ENCODE measurements around the gene RHOT1.
"Not testable (repeated sequence)": the region's sequence is repeated elsewhere in the genome, so short reads cannot be mapped to it uniquely, and the experiment has no call there.

RHOT1 gene

DNA sequence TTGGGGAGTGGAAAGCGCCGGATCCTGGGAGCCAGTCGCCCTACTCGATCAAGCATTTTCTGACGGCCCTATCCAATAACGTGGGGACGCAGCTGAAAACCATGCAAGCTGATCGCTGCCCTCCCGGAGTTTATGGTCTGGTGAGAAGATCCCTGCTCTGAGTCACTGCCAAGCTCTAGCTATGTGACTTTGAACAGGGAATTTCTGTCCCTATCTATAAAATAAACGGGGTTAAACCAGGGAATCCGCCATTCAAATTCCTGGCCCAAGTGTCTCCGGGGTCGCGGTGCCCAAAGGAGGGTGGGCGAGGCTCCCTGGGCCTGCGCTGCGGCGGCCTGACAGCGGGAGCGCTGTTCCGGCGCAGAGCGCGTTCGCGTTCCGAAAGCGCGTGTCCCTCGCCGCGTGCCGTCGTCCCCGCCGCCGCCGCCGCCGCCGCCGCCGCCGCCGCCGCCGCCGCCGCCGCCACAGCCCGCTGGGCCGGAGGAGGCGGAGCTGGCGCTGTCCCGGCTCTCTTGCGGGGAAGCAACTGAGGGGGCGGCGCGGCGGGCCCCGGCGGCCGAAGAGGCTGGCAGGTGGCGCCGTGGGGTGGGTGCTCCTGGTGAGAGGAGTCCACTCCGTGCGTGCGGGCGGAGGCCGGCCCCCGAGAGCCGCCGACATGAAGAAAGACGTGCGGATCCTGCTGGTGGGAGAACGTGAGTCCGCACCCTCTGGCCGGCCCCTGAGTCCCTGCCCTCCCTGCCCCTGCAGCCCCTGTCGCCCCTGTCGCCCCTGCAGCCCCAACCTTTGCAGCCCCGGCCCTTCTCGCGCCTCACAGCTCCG, at the start of gene RHOT1:
RHOT1 (plus strand) TSS at position 465 of the 819 bp plus-strand sequence; CDS start at position 656, 191 bp downstream.
- peak; percentile 79 for DNase-seq

DNA sequence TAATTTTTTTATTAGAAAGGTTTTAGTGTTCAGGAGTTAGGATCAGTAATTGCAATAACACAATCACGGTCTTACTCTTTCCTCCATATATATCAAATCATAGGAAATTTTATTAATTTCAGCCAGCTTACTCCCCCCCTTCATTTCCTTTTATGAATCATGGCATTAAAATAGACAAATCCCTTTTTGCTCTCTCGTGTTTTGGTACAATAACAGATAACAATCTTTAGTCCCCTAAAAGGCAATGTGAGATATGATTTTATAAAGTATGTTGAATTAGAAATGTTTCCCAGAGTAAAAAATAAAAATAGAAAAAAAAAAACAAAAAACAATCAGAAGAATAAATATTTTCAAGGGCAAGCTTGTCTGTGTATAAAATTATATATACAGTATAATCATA, 42.6 kb upstream of the RHOT1 start:
- DNase-seq = no peak

DNA sequence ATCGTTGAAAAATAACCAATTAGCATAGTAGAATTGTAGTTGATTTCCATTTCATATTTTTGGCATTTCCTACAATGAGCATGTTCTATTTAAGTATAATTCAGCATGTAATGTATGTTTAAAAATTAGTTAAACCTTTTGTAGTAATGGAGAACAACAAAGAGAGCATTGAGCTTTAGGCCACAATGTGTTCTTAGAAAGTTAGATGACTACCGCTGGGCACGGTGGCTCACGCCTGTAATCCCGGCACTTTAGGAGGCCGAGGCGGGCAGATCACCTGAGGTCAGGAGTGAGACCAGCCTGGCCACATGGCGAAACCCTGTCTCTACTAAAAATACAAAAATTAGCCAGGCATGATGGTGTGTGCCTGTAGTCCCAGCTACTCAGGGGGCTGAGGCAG, 42.0 kb upstream of the RHOT1 start:
- DNase-seq = not testable (repeated sequence)

DNA sequence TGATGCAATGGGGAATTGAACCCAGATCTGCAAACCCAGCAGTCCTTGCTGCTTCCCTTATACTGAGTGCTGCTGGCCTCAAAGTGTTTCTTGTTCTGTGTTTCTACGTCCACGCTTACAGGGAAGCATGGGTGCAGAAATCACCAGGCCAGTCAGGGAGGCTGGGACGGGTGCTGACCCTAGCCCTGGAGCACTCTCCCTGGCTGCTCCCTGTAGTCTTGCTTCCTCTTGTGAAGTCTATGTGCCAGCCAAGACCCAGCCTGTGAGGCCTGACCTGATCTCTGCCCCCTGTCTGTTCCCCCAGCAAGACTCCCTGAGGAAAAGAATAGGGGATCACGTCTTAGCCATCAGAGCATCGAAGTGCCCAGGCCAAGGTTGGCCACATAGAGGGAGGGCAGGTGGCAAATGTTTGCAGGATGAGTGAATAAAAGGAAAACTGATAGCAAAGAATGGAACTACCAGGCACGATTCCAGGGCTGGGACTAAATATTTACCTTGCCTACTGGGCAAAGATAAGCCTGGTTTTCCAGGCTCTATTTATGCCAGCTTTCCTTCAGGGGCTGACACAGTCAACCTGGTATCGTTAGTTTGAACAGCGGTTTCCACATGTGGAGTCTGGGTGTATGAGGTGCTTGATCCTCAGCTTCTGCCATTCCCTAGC, 41.2 kb upstream of the RHOT1 start:
- no peak for DNase-seq

DNA sequence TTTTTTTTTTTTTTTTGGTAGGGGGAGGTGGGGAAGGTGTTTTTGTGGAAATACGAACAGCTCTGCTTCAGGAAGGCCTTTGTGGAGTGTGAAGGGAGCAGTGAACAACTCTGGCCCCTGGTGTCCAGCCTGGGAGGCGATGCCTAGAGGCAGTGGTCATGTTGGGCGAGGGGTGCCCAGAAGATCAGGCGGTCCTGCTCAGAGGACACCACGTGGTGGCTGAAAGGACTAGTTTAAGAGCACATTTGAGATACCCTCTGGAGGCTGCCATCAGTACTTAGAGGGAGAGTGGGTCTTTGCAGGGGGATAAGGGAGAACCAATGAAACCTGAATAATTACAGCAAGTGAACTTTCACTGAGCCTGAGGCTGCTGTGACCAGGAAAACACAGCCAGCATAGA, 40.1 kb upstream of the RHOT1 start:
- no peak for DNase-seq

DNA sequence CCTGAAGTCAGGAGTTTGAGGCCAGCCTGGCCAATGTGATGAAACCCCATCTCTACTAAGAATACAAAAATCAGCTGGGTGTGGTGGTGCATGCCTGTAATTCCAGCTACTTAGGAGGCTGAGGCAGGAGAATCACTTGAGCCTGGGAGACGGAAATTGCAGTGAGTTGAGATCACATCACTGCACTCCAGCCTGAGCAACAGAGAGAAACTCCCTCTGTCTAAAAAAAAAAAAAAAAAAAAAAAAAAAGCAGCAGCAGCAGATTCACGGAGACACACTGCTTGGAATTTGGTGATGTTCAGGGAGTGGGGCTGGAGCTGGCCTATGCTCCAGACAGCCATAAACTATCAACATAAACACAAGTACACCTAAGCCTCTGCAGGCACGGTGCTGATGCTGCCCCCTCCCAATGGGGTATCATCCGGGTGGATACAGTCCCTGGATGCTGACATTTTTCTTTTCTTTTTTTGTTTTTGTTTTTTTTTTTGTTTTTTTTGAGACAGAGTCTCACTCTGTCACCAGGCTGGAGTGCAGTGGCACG, 39.6 kb upstream of the RHOT1 start:
- no peak for DNase-seq

DNA sequence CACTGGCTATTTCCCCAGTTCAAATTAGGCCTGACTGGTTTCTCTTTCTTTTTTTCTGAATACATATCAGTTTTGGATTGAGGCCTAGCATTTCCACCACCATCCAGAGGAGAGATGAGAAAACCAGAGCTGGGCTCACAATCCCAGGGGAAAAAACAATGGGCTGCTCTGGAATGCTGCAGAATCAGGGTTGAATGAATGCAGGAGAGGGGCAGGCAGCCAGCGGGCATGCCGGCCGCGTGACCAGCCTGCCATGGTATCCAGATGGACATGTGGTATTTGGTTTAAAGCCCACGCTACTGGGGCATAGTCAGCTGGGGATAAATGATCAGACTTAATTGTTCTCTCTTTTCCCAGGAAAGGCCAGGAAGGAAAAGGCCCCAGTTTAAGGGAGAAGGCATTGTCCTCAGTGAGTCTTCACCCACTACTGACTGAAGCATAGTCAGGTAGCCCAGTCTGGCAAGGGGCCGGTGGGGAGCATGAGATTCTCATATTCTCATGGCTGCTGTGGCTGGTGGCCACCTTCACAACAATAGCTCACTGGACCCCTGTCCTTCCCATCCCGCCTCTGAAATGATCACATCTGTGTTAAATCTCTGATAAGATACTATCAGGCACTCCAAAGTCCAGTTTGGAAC, 38.7 kb upstream of the RHOT1 start:
- DNase-seq = no peak

DNA sequence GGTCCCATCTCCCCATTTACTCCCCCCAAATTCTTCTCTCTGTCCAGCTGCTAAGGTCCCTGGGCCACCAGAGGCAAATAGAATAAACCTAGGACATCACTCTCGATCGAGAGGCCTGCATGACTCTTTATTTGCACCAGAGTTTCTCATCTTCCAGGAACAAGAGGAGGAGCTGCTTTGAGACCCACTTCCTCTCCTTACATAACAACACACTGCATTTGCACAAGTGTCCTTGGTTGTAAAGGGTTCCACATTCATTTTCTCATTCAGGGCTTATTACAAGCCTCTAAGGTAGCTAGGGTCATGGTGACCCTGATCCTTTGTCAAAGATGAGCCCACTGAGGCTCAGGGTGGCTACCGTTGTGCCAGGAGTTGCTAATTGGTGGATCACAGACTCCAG, 38.1 kb upstream of the RHOT1 start:
- DNase-seq = no peak

DNA sequence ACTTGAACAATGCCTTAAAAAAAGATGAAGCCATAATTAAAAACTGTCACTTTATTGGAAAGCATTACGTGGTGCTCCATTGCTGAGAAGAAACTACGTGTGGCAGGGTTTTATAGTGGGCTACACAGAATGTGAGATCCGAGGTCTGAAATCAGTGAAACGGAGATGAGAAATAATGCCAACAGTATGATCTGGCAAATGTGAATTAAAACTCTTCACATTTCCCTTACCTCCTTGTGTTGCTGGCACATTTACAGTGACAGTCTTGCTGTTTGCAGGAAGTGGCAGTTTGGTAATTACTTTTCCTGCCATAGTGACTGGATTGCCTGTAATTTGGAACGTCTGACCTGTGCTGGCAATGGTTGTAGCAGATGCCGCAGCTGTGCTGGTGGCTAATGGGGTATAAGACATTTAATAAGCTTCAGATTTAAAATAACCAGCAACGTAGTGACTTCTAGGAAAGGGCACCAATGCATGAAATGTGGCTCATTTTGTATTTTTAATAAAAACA, 35.8 kb upstream of the RHOT1 start:
- DNase-seq = not testable (repeated sequence)

DNA sequence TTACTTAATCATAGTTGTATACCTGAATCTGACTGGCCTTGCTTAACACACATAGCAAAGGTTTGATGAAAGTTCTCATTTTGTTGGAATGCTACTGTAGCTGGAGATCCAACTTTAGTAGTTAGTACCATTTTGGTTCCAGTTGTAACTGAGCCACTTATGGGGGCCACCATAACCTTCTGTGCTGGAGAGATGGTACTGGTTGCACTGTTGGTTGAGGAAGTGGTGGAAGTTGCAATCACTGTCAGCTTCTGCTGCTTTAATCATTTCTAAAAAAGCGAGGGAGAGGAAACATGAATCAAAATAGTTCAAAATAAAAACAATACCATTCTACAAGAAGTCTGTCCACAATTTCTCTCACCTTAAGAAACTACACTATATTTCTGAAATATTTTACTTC, 35.1 kb upstream of the RHOT1 start:
- not testable (repeated sequence) for DNase-seq

DNA sequence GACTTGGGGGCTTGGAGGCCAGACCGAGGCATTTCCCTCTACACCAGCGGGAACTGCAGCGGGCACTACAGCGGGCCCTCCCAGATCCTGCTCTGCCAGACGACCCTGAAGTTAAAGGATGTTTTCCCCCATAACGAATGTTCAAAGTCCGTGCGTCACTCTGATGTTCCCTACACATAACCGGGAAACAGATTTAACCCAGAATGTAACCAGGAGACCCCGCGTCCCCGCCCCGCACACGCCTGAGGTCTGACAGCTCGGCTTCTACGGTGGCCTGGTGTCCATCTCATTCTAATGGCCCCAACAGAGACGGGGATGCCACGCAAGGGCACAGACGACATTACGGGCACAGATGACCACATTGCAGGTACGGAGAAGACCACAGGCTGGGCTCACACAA, 31.7 kb upstream of the RHOT1 start:
- DNase-seq = no peak

DNA sequence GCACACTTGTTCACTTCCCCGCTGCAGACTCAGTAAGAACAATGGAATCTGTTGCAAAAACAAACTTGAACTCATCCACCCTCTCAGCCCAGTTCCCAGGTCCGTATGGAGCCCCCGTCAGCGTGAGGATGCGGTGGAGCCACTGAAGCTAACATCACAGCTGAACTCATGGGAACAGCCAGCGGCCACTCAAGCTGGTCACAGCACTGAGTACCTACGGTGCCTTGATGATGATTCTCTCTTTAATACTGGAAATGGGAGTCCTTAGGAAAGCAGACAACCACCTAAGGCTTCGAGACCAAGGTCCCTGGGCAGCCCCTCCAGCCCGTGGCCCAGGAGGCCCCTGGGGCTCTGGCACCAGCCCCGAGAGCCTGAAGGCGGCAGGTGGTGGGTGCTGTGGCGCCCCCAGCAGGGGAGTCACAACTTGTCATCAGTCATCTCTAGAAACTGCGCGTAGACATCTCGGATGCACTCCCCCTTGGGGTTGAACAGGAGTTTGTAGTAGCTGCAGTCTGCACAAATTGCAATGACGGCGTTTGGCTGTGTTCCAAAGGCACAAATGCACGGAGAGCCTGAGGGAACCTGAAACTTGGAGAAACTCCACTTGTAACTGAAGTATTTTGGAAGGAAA, 31.0 kb upstream of the RHOT1 start:
- peak; percentile 16 for DNase-seq

DNA sequence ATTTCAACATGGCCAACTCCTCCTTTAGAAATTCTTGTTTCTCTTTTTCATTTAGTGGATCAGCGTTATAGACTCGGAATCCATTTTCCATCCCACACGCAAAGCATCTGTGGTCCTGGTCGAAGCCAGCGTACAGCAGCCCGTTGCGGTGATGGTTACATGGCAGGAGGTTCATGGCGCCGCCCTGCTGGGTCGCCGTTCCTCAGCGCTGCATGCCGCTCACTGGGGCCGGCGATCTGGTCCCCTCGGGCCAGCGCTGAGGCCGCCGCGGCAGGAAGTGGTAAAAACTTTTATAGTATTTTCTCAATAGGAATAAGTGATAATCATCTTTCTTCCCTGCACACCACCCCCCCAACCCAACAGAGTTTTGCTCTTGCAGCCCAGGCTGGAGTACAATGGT, 29.9 kb upstream of the RHOT1 start:
- no peak for DNase-seq

DNA sequence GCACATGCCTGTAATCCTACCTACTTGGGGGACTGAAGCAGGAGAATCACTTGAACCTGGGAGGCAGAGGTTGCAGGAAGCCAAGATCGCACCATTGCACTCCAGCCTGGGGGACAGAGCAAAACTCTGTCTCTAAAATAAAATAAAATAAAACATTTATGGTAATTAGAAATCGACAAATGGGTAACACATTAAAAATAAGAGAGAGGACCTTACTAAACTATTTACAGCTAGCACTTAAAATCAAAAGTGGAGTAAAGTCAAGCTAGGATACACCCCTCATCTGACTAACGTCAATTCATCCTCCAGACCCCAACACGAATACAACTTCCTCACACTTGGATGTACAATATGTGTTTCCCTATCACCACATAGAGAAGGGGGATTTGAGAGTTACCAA, 27.8 kb upstream of the RHOT1 start:
- DNase-seq = no peak

DNA sequence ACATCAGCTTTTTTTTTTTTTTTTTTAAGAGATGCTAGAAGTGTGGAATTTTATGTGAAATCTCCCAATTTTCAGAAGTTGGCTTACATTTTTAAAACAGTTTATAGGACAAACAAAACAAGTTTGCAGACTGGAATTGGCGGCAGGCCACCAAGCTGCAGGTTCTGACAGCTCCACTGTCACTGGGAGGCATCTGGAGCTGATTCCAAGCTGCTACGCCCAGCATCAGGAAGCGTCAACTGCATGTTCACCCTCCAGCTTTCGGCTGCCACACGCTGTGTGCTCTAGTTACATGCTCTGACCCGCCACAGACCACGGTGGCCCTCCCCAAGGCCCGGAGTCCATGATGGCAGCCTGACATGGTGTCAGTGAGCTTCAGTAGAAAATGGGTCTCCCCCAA, 26.8 kb upstream of the RHOT1 start:
- DNase-seq = not testable (repeated sequence)

DNA sequence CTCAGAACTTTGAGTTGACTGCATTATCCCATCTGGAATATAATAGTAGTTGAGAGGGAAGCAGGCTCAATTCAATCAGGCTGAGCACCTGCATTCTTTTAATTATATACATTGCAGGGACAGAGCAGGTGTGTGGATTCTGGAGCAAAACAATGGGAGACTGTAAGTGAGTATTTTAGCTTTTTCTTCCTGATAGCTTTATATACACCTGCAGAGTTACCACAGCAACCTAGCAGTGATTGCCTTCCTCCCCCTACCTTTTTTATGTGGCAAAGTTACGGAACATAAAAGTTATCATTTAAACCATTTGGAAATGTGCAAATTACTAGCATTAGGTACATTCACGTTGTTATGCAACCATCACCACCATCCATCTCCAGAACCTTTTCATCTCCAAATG, 25.4 kb upstream of the RHOT1 start:
- no peak for DNase-seq

DNA sequence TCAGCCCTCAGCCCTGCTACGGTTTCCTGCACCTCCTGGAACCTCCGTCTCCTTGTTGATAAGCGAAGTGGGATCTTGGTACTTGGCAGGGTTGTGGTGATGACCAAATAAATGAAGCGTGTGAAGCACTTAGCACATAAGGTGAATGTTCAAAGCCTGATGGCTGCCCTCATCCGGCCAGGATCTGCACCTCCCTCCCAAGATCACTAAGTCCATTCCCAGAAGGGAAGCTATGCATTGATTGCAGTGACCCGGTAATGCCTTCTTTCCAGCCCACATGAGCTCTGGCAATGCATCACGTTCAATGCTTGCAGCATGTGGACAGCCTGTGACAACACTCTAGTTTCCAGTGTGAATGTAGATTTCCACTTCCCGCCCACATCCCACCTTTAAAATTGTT, 24.9 kb upstream of the RHOT1 start:
- no peak for DNase-seq

DNA sequence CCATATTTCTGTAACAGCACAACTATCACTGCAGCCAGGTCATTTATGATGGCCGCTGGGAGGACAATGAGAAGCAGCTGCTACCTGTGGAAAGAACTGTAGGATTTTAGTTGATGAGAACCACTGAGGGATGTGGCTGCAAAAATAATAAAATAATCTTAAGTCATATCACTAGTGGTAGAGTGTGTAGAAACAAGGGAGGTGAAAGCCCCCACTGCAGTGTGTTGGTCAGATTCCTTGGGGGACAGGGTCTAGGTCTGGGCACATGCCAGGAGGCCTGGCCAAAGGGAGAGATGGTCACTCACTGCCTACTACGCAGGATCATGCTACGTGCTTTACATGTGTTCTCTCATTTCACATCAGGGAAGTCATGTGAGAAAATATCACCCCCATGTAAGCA, 24.2 kb upstream of the RHOT1 start:
- not testable (repeated sequence) for DNase-seq

DNA sequence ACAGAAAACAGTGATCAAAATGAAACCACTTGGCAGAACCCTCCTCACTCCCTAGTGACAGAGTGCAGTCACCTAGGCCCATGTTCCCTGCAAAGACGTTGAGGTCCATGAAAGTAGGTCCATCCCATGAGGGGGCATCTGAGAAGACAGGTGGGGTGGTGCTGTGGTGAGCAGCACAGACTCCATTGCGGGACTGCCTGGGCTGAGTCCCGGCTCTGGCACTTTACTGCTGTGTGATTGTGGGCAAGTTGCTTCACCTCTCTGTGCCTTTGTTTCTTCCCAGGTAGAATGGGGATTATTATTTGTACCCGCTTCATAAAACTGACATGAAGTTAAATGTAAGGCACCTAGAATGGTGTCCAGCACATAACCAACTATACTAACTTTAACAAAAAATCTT, 23.5 kb upstream of the RHOT1 start:
- DNase-seq = no peak

DNA sequence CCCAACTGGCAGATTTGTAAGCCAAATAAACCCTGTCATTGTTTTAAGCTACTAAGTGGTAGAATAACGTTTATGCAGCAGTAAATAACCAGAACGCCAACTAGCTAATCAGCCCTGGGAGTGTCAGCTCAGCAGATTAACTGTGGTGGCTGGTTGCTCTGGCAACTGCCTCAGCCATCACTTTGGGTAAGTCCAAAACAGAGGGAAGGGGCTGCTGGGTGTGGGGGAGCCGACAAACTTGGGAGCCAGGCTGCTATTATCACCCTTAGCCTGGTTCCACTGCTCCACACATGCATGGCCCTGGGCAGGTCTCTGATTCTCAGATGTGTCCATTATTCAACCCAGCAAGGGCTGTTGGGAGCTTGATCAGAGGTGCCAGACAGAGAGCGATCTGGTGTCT, 22.2 kb upstream of the RHOT1 start:
- no peak for DNase-seq

DNA sequence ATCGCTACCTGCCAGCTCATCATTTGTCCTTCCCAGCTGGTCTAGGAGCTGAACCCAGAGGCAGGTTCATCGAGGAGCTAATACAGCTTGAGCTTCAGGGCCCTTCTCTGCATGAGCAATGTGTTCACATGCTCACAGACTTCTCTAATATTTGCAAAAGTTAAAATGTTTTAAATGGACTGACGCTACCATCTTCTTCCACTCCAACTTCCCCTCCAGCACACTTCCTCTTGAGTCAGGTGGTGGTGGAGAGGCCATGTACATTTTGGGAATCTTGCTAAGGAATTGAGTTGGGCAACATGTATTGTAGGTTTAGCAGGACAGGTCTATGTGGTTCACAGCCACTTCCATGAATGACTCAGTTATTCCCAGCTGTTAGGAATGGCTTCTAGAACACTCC, 21.6 kb upstream of the RHOT1 start:
- no peak for DNase-seq

DNA sequence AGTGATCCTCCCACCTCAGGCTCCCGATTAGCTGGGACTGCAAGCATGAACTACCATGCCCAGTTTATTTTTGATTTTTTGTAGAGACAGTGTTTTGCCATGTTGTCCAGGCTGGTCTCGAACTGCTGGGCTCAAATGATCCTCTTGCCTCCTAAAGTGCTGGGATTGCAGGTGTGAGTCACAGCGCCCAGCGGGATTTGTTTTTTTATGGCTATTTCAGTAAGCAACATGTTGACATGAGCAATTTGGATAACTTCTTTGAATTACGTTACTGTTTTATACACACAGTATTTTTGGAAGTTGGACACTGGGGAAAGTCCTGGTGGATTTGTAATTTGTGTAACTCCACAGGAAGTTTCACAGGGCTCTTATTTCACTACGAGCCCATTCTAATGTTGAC, 18.5 kb upstream of the RHOT1 start:
- DNase-seq = no peak

Data from stimulated activated CD4-positive, alpha-beta T cell treated with anti-CD3 and anti-CD28 coated beads, Interleukin-4, amount 100 ng/mL, for 1 hour (primary cell).